CD1c-positive myeloid dendritic cell (primary cell): ENCODE measurements around the gene PRG3.
A peak's percentile ranks its signal among the peaks of the same experiment; 100 is the strongest.

ENCODE experiments used
- DNase-seq: peaks from one replicate; pipeline ENCODE4 v3.0.0-alpha.2; 2016; ENCODE audit errors: extremely low spot score

Gene PRG3

GRCh38 chr11:57380975-57381374 is at the start of gene PRG3:
PRG3 (minus strand) TSS chr11:57381150; CDS start chr11:57380708, 442 bp downstream.
- no peak for DNase-seq

- no peak for DNase-seq
Measured at GRCh38 chr11:57429946-57430345, 49.0 kb upstream of the PRG3 start.

GRCh38 chr11:57428643-57429042 is 47.7 kb upstream of the PRG3 start:
- DNase-seq, result no peak

GRCh38 chr11:57427727-57428082 is 46.8 kb upstream of the PRG3 start:
- DNase-seq, result no peak

- peak; percentile 57 for DNase-seq
Measured at GRCh38 chr11:57426929-57427726, 46.2 kb upstream of the PRG3 start, which contains the start of gene SLC43A3. SLC43A3 (minus strand) TSS chr11:57427121; CDS start chr11:57426172, 949 bp downstream.

- DNase-seq, result peak; percentile 67
Measured at GRCh38 chr11:57426439-57426928, 45.5 kb upstream of the PRG3 start.

- no peak for DNase-seq
Measured at GRCh38 chr11:57425565-57426438, 44.9 kb upstream of the PRG3 start.

GRCh38 chr11:57424792-57425564 is 44.0 kb upstream of the PRG3 start:
- DNase-seq, result peak; percentile 92

GRCh38 chr11:57424137-57424791 is 43.3 kb upstream of the PRG3 start:
- no peak for DNase-seq

GRCh38 chr11:57422669-57423068 is 41.7 kb upstream of the PRG3 start:
- DNase-seq, result no peak

- DNase-seq, result no peak
Measured at GRCh38 chr11:57421805-57422204, 40.9 kb upstream of the PRG3 start.

GRCh38 chr11:57421066-57421465 is 40.1 kb upstream of the PRG3 start:
- no peak for DNase-seq

- DNase-seq, result no peak
Measured at GRCh38 chr11:57419146-57419545, 38.2 kb upstream of the PRG3 start.

GRCh38 chr11:57418131-57418530 is 37.2 kb upstream of the PRG3 start:
- no peak for DNase-seq

- no peak for DNase-seq
Measured at GRCh38 chr11:57417056-57417455, 36.1 kb upstream of the PRG3 start.

- DNase-seq, result no peak
Measured at GRCh38 chr11:57416436-57416835, 35.5 kb upstream of the PRG3 start.

- no peak for DNase-seq
Measured at GRCh38 chr11:57414612-57415212, 33.8 kb upstream of the PRG3 start.

- no peak for DNase-seq
Measured at GRCh38 chr11:57413681-57414080, 32.7 kb upstream of the PRG3 start.

- DNase-seq, result peak; percentile 39
Measured at GRCh38 chr11:57410287-57410686, 29.3 kb upstream of the PRG3 start.

- no peak for DNase-seq
Measured at GRCh38 chr11:57409321-57410100, 28.6 kb upstream of the PRG3 start.
